Coronary artery (tissue), 2 donors: ENCODE results near the gene CT83.

Source experiments
- DNase-seq: peaks from one replicate; pipeline ENCODE4 v3.0.0-alpha.2; 2017; ENCODE audit warnings: low spot score
- H3K27ac ChIP-seq, 2 donors: fragments of 200-600 bp; sonication (generic); one replicate each; pipeline ENCODE4 v1.5.1; 2016 to 2019
- H3K4me3 ChIP-seq: fragments of 200-600 bp; sonication (generic); 2 replicates; pipeline ENCODE4 v1.5.1; 2016; ENCODE audit warnings: mild to moderate bottlenecking, moderate library complexity
- TF ChIP-seq, protein P1 (sequence below): fragments of 200-600 bp; sonication (generic); IDR thresholded peaks from one replicate; pipeline ENCODE4 v1.5.1; 2019; ENCODE audit warnings: antibody characterized with exemption

The CT83 gene

GRCh38 chrX:116435597-116435996 is 27.2 kb downstream of the CT83 start:
- no peak for DNase-seq
- H3K27ac ChIP-seq = no peak overlapping the region
- H3K4me3 ChIP-seq = no peak overlapping the region
- TF ChIP-seq, protein P1, sequence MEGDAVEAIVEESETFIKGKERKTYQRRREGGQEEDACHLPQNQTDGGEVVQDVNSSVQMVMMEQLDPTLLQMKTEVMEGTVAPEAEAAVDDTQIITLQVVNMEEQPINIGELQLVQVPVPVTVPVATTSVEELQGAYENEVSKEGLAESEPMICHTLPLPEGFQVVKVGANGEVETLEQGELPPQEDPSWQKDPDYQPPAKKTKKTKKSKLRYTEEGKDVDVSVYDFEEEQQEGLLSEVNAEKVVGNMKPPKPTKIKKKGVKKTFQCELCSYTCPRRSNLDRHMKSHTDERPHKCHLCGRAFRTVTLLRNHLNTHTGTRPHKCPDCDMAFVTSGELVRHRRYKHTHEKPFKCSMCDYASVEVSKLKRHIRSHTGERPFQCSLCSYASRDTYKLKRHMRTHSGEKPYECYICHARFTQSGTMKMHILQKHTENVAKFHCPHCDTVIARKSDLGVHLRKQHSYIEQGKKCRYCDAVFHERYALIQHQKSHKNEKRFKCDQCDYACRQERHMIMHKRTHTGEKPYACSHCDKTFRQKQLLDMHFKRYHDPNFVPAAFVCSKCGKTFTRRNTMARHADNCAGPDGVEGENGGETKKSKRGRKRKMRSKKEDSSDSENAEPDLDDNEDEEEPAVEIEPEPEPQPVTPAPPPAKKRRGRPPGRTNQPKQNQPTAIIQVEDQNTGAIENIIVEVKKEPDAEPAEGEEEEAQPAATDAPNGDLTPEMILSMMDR = no peak

DNA sequence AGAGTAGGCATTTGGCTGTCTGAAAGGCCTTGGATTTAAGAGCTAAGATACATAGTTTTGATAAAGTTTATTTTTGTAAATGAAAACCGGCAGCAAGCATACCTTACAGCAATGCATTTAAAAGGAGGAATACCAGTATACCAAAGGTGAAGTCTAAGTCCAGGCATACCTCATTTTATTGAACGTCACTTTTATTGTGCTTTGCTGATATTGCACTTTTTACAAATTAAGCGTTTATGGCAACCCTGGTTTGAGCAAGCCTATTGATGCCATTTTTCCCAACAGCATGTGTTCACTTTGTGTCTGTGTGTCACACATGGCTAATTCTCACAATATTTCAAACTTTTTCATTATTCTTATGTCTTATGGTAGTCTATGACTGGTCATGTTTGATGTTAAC is 34.8 kb downstream of the CT83 start:
- TF ChIP-seq, protein P1 = no peak
- Histone ChIP-seq H3K4me3 (no peak overlapping the region), H3K27ac (no peak overlapping the region)
- DNase-seq = no peak

DNA sequence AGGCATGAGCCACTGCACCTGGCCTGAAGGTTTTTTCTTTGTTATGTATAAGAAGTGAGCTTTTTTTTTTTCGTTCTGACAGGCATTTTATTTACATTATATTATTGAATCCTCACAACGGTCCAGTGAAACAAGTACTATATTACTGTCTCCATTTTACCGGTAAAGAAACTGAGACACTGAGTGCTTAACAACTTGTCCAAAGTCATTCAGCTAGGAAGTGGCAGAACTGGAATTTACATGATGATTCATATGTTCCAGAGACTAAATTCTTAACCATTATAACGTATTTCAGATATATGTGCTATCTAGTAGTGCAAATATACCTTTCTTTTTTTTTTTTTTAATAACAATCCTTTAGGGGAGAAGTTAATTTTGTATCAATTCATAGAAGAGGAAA is 44.8 kb downstream of the CT83 start:
- H3K27ac ChIP-seq = no peak overlapping the region
- no peak for DNase-seq
- H3K4me3 ChIP-seq = no peak overlapping the region
- TF ChIP-seq, protein P1 = no peak

DNA sequence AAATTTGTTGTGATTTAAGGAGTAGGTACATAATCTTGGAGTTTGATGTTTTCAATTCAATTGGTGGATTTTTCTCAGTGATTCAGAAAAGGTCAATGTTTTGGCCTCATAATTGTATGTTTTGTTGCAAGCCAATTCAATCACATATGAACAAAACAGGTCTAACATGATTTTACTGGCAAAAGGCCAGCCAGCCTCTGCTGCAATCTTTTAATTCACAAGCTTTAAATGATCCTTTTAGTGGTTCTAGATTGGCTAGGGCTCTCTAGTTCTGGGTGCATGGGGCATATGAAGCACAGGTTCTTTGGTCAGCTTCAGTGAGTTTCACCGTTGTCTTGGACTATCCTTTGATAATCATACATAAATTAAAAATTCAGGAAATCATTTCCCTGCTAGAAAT is 45.6 kb downstream of the CT83 start:
- Histone ChIP-seq H3K27ac (no peak overlapping the region), H3K4me3 (no peak overlapping the region)
- TF ChIP-seq, protein P1 = no peak
- DNase-seq = no peak

- no peak for DNase-seq
- H3K4me3 ChIP-seq = no peak overlapping the region
- no peak overlapping the region for H3K27ac ChIP-seq
- TF ChIP-seq, protein P1 = no peak
These were observed 49.5 kb downstream of the CT83 start for GRCh38 chrX:116413273-116413672.
